ENCODE data around the gene SLC12A1. TPM values are rescaled to one million over a fixed set of nuclear protein-coding genes. Genes with fewer than 3 reads are reported as not detected.

SLC12A1 gene
- polyA plus RNA-seq, 3 donors: not detected

GRCh38 chr15:48278666-48279065 is 72.6 kb downstream of the SLC12A1 start:
- Histone ChIP-seq H3K9ac (ENCODE audit: insufficient read depth, low read length, poor library complexity, severe bottlenecking) (no peak overlapping the region), H3K4me3 (replicated peaks in 1 of 3; ENCODE audit: low read depth in 2 of 3, low read length in 3 of 3) (no peak overlapping the region), H3K79me2 (ENCODE audit: insufficient read depth, low read length) (no peaks in the 10 kb centered on the region), H4K20me1 (ENCODE audit: insufficient read depth, low read length) (no peaks in the 10 kb centered on the region), H3K36me3 (replicated peaks in 1 of 2; ENCODE audit: control insufficient read depth in 1 of 2, insufficient read depth in 2 of 2, low read length in 2 of 2) (no peaks in the 10 kb centered on the region), H3K4me1 (ENCODE audit: control insufficient read depth in 1 of 2, insufficient read depth in 2 of 2, low read length in 2 of 2) (no peaks in the 10 kb centered on the region), H3K27ac (ENCODE audit: low read depth in 1 of 2, low read length in 2 of 2) (no peak overlapping the region), H2AFZ (ENCODE audit: insufficient read depth, low read depth, low read length, poor library complexity, severe bottlenecking) (no peak overlapping the region), H3K9me3 (replicated peaks in 1 of 2; ENCODE audit: control insufficient read depth in 1 of 2, insufficient read depth in 1 of 2, low read length in 2 of 2) (no peaks in the 10 kb centered on the region), H3K27me3 (ENCODE audit: control insufficient read depth in 2 of 2, insufficient read depth in 2 of 2, low read length in 2 of 2) (peaks cover 0 to 4% of the 10 kb centered on the region in 2 donors), H3K4me2 (replicated peaks; ENCODE audit: extremely low read depth, low read length, poor library complexity, severe bottlenecking) (no peak overlapping the region)
- Mint-ChIP-seq H3K9me3 (no peaks in the 10 kb centered on the region), H3K27me3 (ENCODE audit: low read depth in 3 of 3) (peaks cover 3 to 6% (median 3%) of the 10 kb centered on the region in 3 donors), H3K4me1 (no peaks in the 10 kb centered on the region), H3K27ac (no peak overlapping the region), H3K36me3 (no peaks in the 10 kb centered on the region), H3K4me3 (no peak overlapping the region)
- no peak for DNase-seq
- no peak for TF ChIP-seq CTCF (IDR thresholded peaks at IDR 0.05)
- intact Hi-C loops (cut with micrococcal nuclease): no loop called here

- no peaks in the 10 kb centered on the region for H3K36me3 ChIP-seq (replicated peaks in 1 of 2; ENCODE audit: control insufficient read depth in 1 of 2, insufficient read depth in 2 of 2, low read length in 2 of 2)
- no peak overlapping the region for H3K4me3 ChIP-seq (replicated peaks in 1 of 3; ENCODE audit: low read depth in 2 of 3, low read length in 3 of 3)
- H3K27ac Mint-ChIP-seq: no peak overlapping the region
- H3K9me3 ChIP-seq (replicated peaks in 1 of 2; ENCODE audit: control insufficient read depth in 1 of 2, insufficient read depth in 1 of 2, low read length in 2 of 2): no peaks in the 10 kb centered on the region
- H3K9ac ChIP-seq (ENCODE audit: insufficient read depth, low read length, poor library complexity, severe bottlenecking): no peak overlapping the region
- no peaks in the 10 kb centered on the region for H3K79me2 ChIP-seq (ENCODE audit: insufficient read depth, low read length)
- no peak overlapping the region for H2AFZ ChIP-seq (ENCODE audit: insufficient read depth, low read depth, low read length, poor library complexity, severe bottlenecking)
- H3K36me3 Mint-ChIP-seq: no peaks in the 10 kb centered on the region
- intact Hi-C loops (cut with micrococcal nuclease): loop anchor here in 1 of 2 donors (10.0 kb wide), 2 partner anchors 1085 to 1965 kb away; no protein-coding TSS in a partner anchor
- TF ChIP-seq CTCF (IDR thresholded peaks at IDR 0.05): no peak
- H3K9me3 Mint-ChIP-seq: no peaks in the 10 kb centered on the region
- 80% methylated on average over 1 of the region's 1 CpG for WGBS (ENCODE audit: insufficient coverage)
- H3K27me3 ChIP-seq (ENCODE audit: control insufficient read depth in 2 of 2, insufficient read depth in 2 of 2, low read length in 2 of 2): peaks cover 0 to 4% of the 10 kb centered on the region in 2 donors
- no peaks in the 10 kb centered on the region for H3K4me1 Mint-ChIP-seq
- H3K27me3 Mint-ChIP-seq (ENCODE audit: low read depth in 3 of 3): peaks cover 3 to 6% (median 5%) of the 10 kb centered on the region in 3 donors
- DNase-seq: no peak
- no peak overlapping the region for H3K4me2 ChIP-seq (replicated peaks; ENCODE audit: extremely low read depth, low read length, poor library complexity, severe bottlenecking)
- H3K4me1 ChIP-seq (ENCODE audit: control insufficient read depth in 1 of 2, insufficient read depth in 2 of 2, low read length in 2 of 2): no peaks in the 10 kb centered on the region
- H3K4me3 Mint-ChIP-seq: no peak overlapping the region
- no peaks in the 10 kb centered on the region for H4K20me1 ChIP-seq (ENCODE audit: insufficient read depth, low read length)
- no peak overlapping the region for H3K27ac ChIP-seq (ENCODE audit: low read depth in 1 of 2, low read length in 2 of 2)
Measured at GRCh38 chr15:48279608-48280007, 73.5 kb downstream of the SLC12A1 start.

Measured in CD14-positive monocyte (primary cell).